Naive B cell (primary cell): ENCODE results near the gene HMHB1. TPM values are rescaled to one million over a fixed set of nuclear protein-coding genes. Genes with fewer than 3 reads are reported as not detected.
A peak's percentile ranks its signal among the peaks of the same experiment; 100 is the strongest.
"Not testable (repeated sequence)": the region's sequence is repeated elsewhere in the genome, so short reads cannot be mapped to it uniquely, and the experiment has no call there.

Experiments used
- ATAC-seq, 2 donors: fragments of 150-1000 bp; cut with Tn5 transposase; 2 replicates each; pipeline ENCODE4 v1.10.0; 2021; ENCODE audit warnings: low read depth in 2 of 2, mild to moderate bottlenecking in 2 of 2, moderate library complexity in 2 of 2
- DNase-seq: peaks from one replicate; pipeline ENCODE4 v3.0.0; 2022
- H3K27ac Mint-ChIP-seq, 6 donors: one replicate each; pipeline ENCODE4 v1.8.0; 2020 to 2022; ENCODE audit warnings: mild to moderate bottlenecking in 6 of 6, mixed read lengths in 6 of 6, moderate library complexity in 5 of 6, inconsistent platforms in 2 of 6
- H3K27me3 Mint-ChIP-seq, 3 donors: one replicate each; pipeline ENCODE4 v1.8.0; 2021 to 2022; ENCODE audit warnings: mixed read lengths in 3 of 3, mild to moderate bottlenecking in 1 of 3
- H3K36me3 Mint-ChIP-seq, 2 donors: one replicate each; pipeline ENCODE4 v1.8.0; 2020 to 2022; ENCODE audit warnings: mixed read lengths in 2 of 2, inconsistent platforms in 1 of 2, mild to moderate bottlenecking in 1 of 2
- H3K4me1 Mint-ChIP-seq, 3 donors: one replicate each; pipeline ENCODE4 v1.8.0; 2020 to 2022; ENCODE audit warnings: mixed read lengths in 3 of 3, inconsistent platforms in 1 of 3, mild to moderate bottlenecking in 1 of 3, moderate library complexity in 1 of 3
- H3K4me3 Mint-ChIP-seq, 8 donors: one replicate each; pipeline ENCODE4 v1.8.0; 2020 to 2022; ENCODE audit warnings: mild to moderate bottlenecking in 8 of 8, mixed read lengths in 8 of 8, moderate library complexity in 8 of 8, inconsistent platforms in 2 of 8
- H3K9me3 Mint-ChIP-seq, 7 donors: one replicate each; pipeline ENCODE4 v1.8.0; 2020 to 2022; ENCODE audit warnings: mixed read lengths in 7 of 7, mild to moderate bottlenecking in 5 of 7, inconsistent platforms in 2 of 7, moderate library complexity in 1 of 7
- polyA plus RNA-seq, 6 donors: library from polyadenylated mRNA; unstranded; fragments of 300-500 nt; fragmentation: Illumina TruSeq; gene quantifications; one replicate each; pipeline ENCODE4 v1.2.3, GENCODE V29; 2021; ENCODE audit warnings: low read depth in 6 of 6

HMHB1 gene
- polyA plus RNA-seq, 6 donors from 2014 or later = 70.0 TPM; not detected in 5

- peaks cover 16 to 21% (median 18%) of the 10 kb centered on the region in 3 donors for H3K4me1 Mint-ChIP-seq
- not testable (repeated sequence) for H3K36me3 Mint-ChIP-seq, H3K4me3 Mint-ChIP-seq, H3K27ac Mint-ChIP-seq, ATAC-seq, DNase-seq, H3K9me3 Mint-ChIP-seq, H3K27me3 Mint-ChIP-seq
Observed at GRCh38 chr5:143816370-143816769, 4.4 kb downstream of the HMHB1 start.

GRCh38 chr5:143819716-143820115 is 7.8 kb downstream of the HMHB1 start:
- Mint-ChIP-seq H3K4me1 (peaks cover 0 to 3% (median 0%) of the 10 kb centered on the region in 3 donors), H3K27me3 (no peaks in the 10 kb centered on the region), H3K9me3 (peaks cover 0 to 7% (median 0%) of the 10 kb centered on the region in 7 donors), H3K27ac (no peak overlapping the region), H3K36me3 (no peaks in the 10 kb centered on the region), H3K4me3 (no peak overlapping the region)
- ATAC-seq = no peak
- DNase-seq = no peak

- Mint-ChIP-seq H3K4me3 (no peak overlapping the region), H3K27me3 (no peaks in the 10 kb centered on the region), H3K4me1 (peaks cover 0 to 3% (median 0%) of the 10 kb centered on the region in 3 donors), H3K36me3 (no peaks in the 10 kb centered on the region), H3K9me3 (peaks cover 0 to 7% (median 0%) of the 10 kb centered on the region in 7 donors), H3K27ac (no peak overlapping the region)
- DNase-seq = no peak
- ATAC-seq = no peak
Observed at GRCh38 chr5:143820451-143820850, 8.5 kb downstream of the HMHB1 start.

GRCh38 chr5:143824851-143825720 is 13.1 kb downstream of the HMHB1 start:
- no peaks in the 10 kb centered on the region for H3K36me3 Mint-ChIP-seq
- peaks cover 5 to 8% (median 7%) of the 10 kb centered on the region in 3 donors for H3K4me1 Mint-ChIP-seq
- H3K9me3 Mint-ChIP-seq = no peaks in the 10 kb centered on the region
- H3K4me3 Mint-ChIP-seq = no peak overlapping the region
- no peak overlapping the region for H3K27ac Mint-ChIP-seq
- DNase-seq (peak; percentile 69), ATAC-seq (peak; percentile 97 to 99)
- H3K27me3 Mint-ChIP-seq = no peaks in the 10 kb centered on the region

- peaks cover 4 to 7% (median 5%) of the 10 kb centered on the region in 3 donors for H3K4me1 Mint-ChIP-seq
- no peaks in the 10 kb centered on the region for H3K9me3 Mint-ChIP-seq
- no peak overlapping the region for H3K4me3 Mint-ChIP-seq
- H3K36me3 Mint-ChIP-seq = no peaks in the 10 kb centered on the region
- DNase-seq (no peak), ATAC-seq (no peak)
- no peaks in the 10 kb centered on the region for H3K27me3 Mint-ChIP-seq
- no peak overlapping the region for H3K27ac Mint-ChIP-seq
Observed at GRCh38 chr5:143826951-143827444, 15.0 kb downstream of the HMHB1 start.

- no peak for ATAC-seq
Observed at GRCh38 chr5:143828710-143829109, 16.7 kb downstream of the HMHB1 start.

GRCh38 chr5:143833177-143833576 is 21.2 kb downstream of the HMHB1 start:
- Mint-ChIP-seq H3K27ac (no peak overlapping the region), H3K36me3 (no peaks in the 10 kb centered on the region), H3K9me3 (peaks cover 0 to 1% (median 0%) of the 10 kb centered on the region in 7 donors), H3K4me1 (peaks cover 4 to 7% (median 5%) of the 10 kb centered on the region in 3 donors), H3K27me3 (no peaks in the 10 kb centered on the region), H3K4me3 (no peak overlapping the region)
- ATAC-seq (no peak), DNase-seq (no peak)

More at GRCh38 chr5:143828710-143829109, 16.7 kb downstream of the HMHB1 start:
- no peak for DNase-seq
- Mint-ChIP-seq H3K27me3 (no peaks in the 10 kb centered on the region), H3K4me1 (peaks cover 4 to 7% (median 5%) of the 10 kb centered on the region in 3 donors), H3K36me3 (no peaks in the 10 kb centered on the region), H3K4me3 (no peak overlapping the region), H3K9me3 (no peaks in the 10 kb centered on the region), H3K27ac (peak overlapping the region in 3 of 6 donors; percentile 67 to 81 (median 78))

- ATAC-seq (no peak), DNase-seq (no peak)
- Mint-ChIP-seq H3K27ac (no peak overlapping the region), H3K4me1 (no peaks in the 10 kb centered on the region), H3K4me3 (no peak overlapping the region), H3K9me3 (peaks cover 0 to 1% (median 0%) of the 10 kb centered on the region in 7 donors), H3K27me3 (no peaks in the 10 kb centered on the region), H3K36me3 (no peaks in the 10 kb centered on the region)
Observed at GRCh38 chr5:143835251-143835650, 23.3 kb downstream of the HMHB1 start.

GRCh38 chr5:143836161-143836725 is 24.3 kb downstream of the HMHB1 start:
- Mint-ChIP-seq H3K9me3 (peaks cover 0 to 1% (median 0%) of the 10 kb centered on the region in 7 donors), H3K4me1 (no peaks in the 10 kb centered on the region), H3K36me3 (no peaks in the 10 kb centered on the region), H3K27ac (no peak overlapping the region), H3K27me3 (no peaks in the 10 kb centered on the region), H3K4me3 (no peak overlapping the region)
- DNase-seq (no peak), ATAC-seq (no peak)

GRCh38 chr5:143837306-143837848 is 25.4 kb downstream of the HMHB1 start:
- no peaks in the 10 kb centered on the region for H3K36me3 Mint-ChIP-seq
- DNase-seq (no peak), ATAC-seq (no peak)
- peaks cover 0 to 1% (median 0%) of the 10 kb centered on the region in 7 donors for H3K9me3 Mint-ChIP-seq
- H3K4me1 Mint-ChIP-seq = no peaks in the 10 kb centered on the region
- H3K27ac Mint-ChIP-seq = no peak overlapping the region
- H3K27me3 Mint-ChIP-seq = no peaks in the 10 kb centered on the region
- no peak overlapping the region for H3K4me3 Mint-ChIP-seq

- Mint-ChIP-seq H3K4me1 (no peaks in the 10 kb centered on the region), H3K9me3 (no peaks in the 10 kb centered on the region)
- ATAC-seq = no peak
Observed at GRCh38 chr5:143841446-143841845, 29.5 kb downstream of the HMHB1 start.

GRCh38 chr5:143842920-143843319 is 31.0 kb downstream of the HMHB1 start:
- Mint-ChIP-seq H3K27me3 (peaks cover 0 to 7% (median 0%) of the 10 kb centered on the region in 3 donors), H3K36me3 (no peaks in the 10 kb centered on the region), H3K9me3 (no peaks in the 10 kb centered on the region), H3K4me1 (no peaks in the 10 kb centered on the region), H3K4me3 (no peak overlapping the region), H3K27ac (no peak overlapping the region)
- DNase-seq (no peak), ATAC-seq (no peak)

More at GRCh38 chr5:143841446-143841845, 29.5 kb downstream of the HMHB1 start:
- no peaks in the 10 kb centered on the region for H3K36me3 Mint-ChIP-seq
- no peak overlapping the region for H3K4me3 Mint-ChIP-seq
- peaks cover 0 to 7% (median 0%) of the 10 kb centered on the region in 3 donors for H3K27me3 Mint-ChIP-seq
- H3K27ac Mint-ChIP-seq = no peak overlapping the region
- DNase-seq = no peak

GRCh38 chr5:143843461-143843860 is 31.5 kb downstream of the HMHB1 start:
- H3K36me3 Mint-ChIP-seq = no peaks in the 10 kb centered on the region
- DNase-seq (no peak), ATAC-seq (no peak)
- no peak overlapping the region for H3K4me3 Mint-ChIP-seq
- H3K9me3 Mint-ChIP-seq = no peaks in the 10 kb centered on the region
- no peak overlapping the region for H3K27ac Mint-ChIP-seq
- H3K27me3 Mint-ChIP-seq = peaks cover 0 to 7% (median 0%) of the 10 kb centered on the region in 3 donors
- H3K4me1 Mint-ChIP-seq = no peaks in the 10 kb centered on the region
